Measurements from ENCODE around the gene HSD11B1.

DNA sequence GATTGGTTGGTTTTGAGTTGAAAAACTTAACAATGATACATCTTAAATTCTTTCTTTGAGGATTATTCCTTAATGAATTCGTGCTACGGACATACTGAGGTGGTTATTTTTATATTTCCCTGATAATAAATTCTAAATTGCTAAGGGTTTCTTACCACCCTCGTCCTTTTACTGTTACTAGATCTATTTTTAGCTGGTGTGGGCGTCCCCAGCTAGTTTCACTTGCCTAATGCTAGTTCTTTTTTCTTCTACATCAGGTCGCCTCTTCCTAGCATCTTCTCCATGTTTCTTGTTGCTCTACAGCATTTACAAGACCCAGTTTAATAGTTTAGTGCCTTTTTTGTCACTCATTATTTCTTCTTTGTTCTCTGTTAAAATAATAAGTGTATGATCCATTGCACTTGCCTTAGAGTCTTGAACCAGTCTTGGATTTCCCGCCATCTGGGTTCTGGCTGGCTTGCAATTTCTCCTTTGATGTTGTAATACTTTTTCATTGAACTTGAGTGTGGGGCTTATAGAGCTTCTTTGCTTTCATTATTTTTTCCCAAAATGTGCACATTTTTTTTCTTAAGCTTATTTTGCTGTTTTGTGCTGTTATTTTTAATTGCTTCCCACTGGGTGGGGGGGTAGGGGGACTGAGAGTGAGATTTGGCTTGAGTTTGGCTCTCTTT is 677 bp upstream of the HSD11B1 start:
- TF ChIP-seq, protein P1, sequence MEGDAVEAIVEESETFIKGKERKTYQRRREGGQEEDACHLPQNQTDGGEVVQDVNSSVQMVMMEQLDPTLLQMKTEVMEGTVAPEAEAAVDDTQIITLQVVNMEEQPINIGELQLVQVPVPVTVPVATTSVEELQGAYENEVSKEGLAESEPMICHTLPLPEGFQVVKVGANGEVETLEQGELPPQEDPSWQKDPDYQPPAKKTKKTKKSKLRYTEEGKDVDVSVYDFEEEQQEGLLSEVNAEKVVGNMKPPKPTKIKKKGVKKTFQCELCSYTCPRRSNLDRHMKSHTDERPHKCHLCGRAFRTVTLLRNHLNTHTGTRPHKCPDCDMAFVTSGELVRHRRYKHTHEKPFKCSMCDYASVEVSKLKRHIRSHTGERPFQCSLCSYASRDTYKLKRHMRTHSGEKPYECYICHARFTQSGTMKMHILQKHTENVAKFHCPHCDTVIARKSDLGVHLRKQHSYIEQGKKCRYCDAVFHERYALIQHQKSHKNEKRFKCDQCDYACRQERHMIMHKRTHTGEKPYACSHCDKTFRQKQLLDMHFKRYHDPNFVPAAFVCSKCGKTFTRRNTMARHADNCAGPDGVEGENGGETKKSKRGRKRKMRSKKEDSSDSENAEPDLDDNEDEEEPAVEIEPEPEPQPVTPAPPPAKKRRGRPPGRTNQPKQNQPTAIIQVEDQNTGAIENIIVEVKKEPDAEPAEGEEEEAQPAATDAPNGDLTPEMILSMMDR (IDR thresholded peaks at IDR 0.05): no peak
- TF ChIP-seq POLR2A (IDR thresholded peaks at IDR 0.05): no peak

Measured in Peyer's patch (tissue), 4 donors.